ENCODE data around the gene SBNO2. TPM values are rescaled to one million over a fixed set of nuclear protein-coding genes. Genes with fewer than 3 reads are reported as not detected.
A peak's percentile ranks its signal among the peaks of the same experiment; 100 is the strongest.

SBNO2 gene
- polyA plus RNA-seq, 1 of the 3 experiments (the other 2 are of a cell fraction), result 18.3 TPM

DNA sequence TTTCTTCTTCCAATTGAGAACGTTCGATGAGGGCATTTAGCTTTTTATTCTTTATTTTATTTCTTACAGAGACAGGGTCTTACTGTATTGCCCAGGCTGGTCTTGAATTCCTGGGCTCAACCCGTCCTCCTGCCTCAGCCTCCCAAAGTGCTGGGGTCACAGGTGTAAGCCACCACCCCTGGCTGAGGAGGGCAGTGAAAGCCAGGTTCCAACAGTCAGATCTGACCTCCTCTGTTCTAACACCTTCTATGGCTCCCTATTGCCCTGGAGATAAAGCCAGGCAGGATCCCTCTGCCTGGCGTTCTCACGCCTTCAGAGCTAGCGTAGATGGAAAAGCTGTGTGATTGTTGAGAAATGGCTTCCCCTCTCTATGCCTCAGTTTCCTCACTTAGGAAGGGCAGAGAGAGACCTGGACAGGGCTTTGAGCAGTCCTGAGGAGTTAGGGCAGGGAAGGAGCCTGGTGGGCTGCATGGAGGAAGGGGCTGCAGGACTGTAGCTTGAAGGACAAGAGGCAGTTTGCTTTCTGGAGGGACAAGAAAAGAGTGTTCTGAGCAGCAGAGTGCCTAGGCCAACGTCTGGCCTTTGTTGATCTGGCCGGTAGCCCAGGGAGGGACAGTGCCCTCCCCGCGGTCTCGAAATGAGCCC lies 101.6 kb downstream of the SBNO2 start:
- TF ChIP-seq, protein P1, sequence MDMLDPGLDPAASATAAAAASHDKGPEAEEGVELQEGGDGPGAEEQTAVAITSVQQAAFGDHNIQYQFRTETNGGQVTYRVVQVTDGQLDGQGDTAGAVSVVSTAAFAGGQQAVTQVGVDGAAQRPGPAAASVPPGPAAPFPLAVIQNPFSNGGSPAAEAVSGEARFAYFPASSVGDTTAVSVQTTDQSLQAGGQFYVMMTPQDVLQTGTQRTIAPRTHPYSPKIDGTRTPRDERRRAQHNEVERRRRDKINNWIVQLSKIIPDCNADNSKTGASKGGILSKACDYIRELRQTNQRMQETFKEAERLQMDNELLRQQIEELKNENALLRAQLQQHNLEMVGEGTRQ (IDR thresholded peaks at IDR 0.05; ENCODE audit: borderline replicate concordance, low read depth, low read length), result no peak
- TF ChIP-seq EZH2phosphoT487 (IDR thresholded peaks at IDR 0.05; ENCODE audit: borderline replicate concordance, low read depth) (no peak), RCOR1 (IDR thresholded peaks at IDR 0.05; ENCODE audit: low read length) (no peak), RXRA (IDR thresholded peaks at IDR 0.05; ENCODE audit: borderline replicate concordance, low read depth) (no peak), MEF2A (IDR thresholded peaks at IDR 0.05; ENCODE audit: borderline replicate concordance, low read depth) (no peak), NFIC (IDR thresholded peaks at IDR 0.05; ENCODE audit: borderline replicate concordance) (no peak), YY1 (IDR thresholded peaks at IDR 0.05; ENCODE audit: low read depth) (no peak), JUND (IDR thresholded peaks at IDR 0.05) (no peak), EP300 (IDR thresholded peaks at IDR 0.05; ENCODE audit: borderline replicate concordance in 1 of 2, low read depth in 1 of 2, low read length in 1 of 2) (no peak)
- TF ChIP-seq, protein P2, sequence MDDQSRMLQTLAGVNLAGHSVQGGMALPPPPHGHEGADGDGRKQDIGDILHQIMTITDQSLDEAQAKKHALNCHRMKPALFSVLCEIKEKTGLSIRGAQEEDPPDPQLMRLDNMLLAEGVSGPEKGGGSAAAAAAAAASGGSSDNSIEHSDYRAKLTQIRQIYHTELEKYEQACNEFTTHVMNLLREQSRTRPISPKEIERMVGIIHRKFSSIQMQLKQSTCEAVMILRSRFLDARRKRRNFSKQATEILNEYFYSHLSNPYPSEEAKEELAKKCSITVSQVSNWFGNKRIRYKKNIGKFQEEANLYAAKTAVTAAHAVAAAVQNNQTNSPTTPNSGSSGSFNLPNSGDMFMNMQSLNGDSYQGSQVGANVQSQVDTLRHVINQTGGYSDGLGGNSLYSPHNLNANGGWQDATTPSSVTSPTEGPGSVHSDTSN (IDR thresholded peaks at IDR 0.05), result no peak
- Histone ChIP-seq H3K4me1 (ENCODE audit: control insufficient read depth in 1 of 2, insufficient read depth in 2 of 2, low read depth in 1 of 2, low read length in 1 of 2) (peaks cover 0 to 7% of the 10 kb centered on the region in 2 experiments; a peak in 1 of 4 replicates), H4K20me1 (ENCODE audit: insufficient read depth) (no peaks in the 10 kb centered on the region), H3K27me3 (ENCODE audit: insufficient read depth) (peaks cover 35% of the 10 kb centered on the region), H3K4me3 (ENCODE audit: low read depth in 2 of 2, low read length in 1 of 2) (no peak overlapping the region), H3K4me2 (no peak overlapping the region), H3K9me2 (no peaks in the 10 kb centered on the region), H3F3A (replicated peaks; ENCODE audit: insufficient read depth) (peaks cover 18% of the 10 kb centered on the region), H3K9ac (no peak overlapping the region), H3K9me3 (no peaks in the 10 kb centered on the region), H3K79me2 (ENCODE audit: insufficient read depth) (no peaks in the 10 kb centered on the region), H2AFZ (ENCODE audit: low read depth) (no peak overlapping the region), H3K27ac (ENCODE audit: low read depth in 2 of 2, low read length in 1 of 2) (no peak overlapping the region), H3K36me3 (replicated peaks in 1 of 2; ENCODE audit: control insufficient read depth in 1 of 2, insufficient read depth in 2 of 2, low read length in 1 of 2) (no peaks in the 10 kb centered on the region)
- DNase-seq, result no peak
- 80% methylated on average over 9 of the region's 11 CpGs for WGBS (ENCODE audit: low lambda C conversion rate)
- ChIA-PET CTCF (interaction anchor here (1.0 to 2.7 kb wide), 7 partner anchors 8 to 172 kb away, joined by 3 to 11 read pairs (median 4); partner anchors contain the start of gene WDR18), POLR2A (no interaction called here)

DNA sequence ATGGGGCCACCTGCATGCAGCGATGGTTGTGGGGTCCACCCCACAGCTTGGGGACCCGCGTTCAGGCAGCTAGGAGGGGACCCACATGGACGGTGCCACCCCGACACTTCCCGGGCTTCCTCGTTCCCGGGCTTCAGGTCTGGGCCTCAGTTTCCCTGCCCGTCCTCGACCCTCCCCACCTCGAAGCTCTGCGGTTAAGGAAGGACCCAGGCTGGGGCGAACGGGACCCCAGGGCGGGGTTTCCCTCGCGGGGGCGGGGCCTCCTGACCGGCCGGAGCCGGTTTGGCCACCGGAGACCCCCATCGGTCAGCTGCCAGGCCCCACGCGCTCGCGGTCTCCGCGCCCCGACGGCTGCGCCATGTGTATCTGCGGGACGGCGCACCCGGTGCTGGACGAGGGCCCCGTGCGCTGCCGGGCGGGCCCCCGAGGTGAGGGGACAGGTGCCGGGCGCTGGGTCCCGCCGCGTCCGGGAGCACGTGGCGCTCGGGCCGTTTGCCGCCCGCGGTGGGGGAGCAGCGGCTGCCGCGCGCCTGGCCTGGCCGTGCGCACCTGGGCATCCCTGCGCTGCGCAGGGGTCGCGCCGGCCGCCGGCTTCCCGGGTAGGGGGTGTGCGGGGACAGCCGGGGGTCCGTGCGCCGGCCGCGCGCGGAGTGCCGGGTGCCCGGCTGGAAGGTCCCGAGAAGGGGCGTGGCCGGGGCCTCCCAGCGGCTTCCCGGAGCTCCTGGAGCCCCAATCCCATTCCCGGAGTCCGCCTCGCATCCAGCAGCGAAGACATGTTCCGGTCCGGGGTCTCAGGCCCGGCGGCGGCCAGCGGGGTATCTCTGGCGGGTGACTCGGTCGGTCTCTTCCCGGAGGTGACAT lies 102.9 kb downstream of the SBNO2 start:
- H3K4me2 ChIP-seq, result no peak overlapping the region
- no peak for TF ChIP-seq NRF1 (IDR thresholded peaks at IDR 0.05; ENCODE audit: low read depth, low read length)
- TF ChIP-seq RCOR1 (IDR thresholded peaks at IDR 0.05; ENCODE audit: low read length), result no peak
- TF ChIP-seq, protein P2 (IDR thresholded peaks at IDR 0.05), result no peak
- TF ChIP-seq, protein P3, sequence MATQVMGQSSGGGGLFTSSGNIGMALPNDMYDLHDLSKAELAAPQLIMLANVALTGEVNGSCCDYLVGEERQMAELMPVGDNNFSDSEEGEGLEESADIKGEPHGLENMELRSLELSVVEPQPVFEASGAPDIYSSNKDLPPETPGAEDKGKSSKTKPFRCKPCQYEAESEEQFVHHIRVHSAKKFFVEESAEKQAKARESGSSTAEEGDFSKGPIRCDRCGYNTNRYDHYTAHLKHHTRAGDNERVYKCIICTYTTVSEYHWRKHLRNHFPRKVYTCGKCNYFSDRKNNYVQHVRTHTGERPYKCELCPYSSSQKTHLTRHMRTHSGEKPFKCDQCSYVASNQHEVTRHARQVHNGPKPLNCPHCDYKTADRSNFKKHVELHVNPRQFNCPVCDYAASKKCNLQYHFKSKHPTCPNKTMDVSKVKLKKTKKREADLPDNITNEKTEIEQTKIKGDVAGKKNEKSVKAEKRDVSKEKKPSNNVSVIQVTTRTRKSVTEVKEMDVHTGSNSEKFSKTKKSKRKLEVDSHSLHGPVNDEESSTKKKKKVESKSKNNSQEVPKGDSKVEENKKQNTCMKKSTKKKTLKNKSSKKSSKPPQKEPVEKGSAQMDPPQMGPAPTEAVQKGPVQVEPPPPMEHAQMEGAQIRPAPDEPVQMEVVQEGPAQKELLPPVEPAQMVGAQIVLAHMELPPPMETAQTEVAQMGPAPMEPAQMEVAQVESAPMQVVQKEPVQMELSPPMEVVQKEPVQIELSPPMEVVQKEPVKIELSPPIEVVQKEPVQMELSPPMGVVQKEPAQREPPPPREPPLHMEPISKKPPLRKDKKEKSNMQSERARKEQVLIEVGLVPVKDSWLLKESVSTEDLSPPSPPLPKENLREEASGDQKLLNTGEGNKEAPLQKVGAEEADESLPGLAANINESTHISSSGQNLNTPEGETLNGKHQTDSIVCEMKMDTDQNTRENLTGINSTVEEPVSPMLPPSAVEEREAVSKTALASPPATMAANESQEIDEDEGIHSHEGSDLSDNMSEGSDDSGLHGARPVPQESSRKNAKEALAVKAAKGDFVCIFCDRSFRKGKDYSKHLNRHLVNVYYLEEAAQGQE (IDR thresholded peaks at IDR 0.05; ENCODE audit: low read depth, low read length), result no peak
- no peak for TF ChIP-seq EP300 (IDR thresholded peaks at IDR 0.05; ENCODE audit: borderline replicate concordance in 1 of 2, low read depth in 1 of 2, low read length in 1 of 2)
- TF ChIP-seq TCF12 (IDR thresholded peaks at IDR 0.05), result no peak
- TF ChIP-seq, protein P4, sequence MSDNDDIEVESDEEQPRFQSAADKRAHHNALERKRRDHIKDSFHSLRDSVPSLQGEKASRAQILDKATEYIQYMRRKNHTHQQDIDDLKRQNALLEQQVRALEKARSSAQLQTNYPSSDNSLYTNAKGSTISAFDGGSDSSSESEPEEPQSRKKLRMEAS (IDR thresholded peaks at IDR 0.05; ENCODE audit: low read depth), result no peak
- CTCF ChIA-PET, result interaction anchor here (0.7 to 2.7 kb wide), 7 partner anchors 9 to 173 kb away, joined by 3 to 11 read pairs (median 3); partner anchors contain the start of gene WDR18

More for the DNA sequence above, 102.9 kb downstream of the SBNO2 start:
- Histone ChIP-seq H3K4me1 (ENCODE audit: control insufficient read depth in 1 of 2, insufficient read depth in 2 of 2, low read depth in 1 of 2, low read length in 1 of 2) (peaks cover 0 to 16% of the 10 kb centered on the region in 2 experiments; a peak in 1 of 4 replicates), H3K9me2 (no peaks in the 10 kb centered on the region), H3K27ac (ENCODE audit: low read depth in 2 of 2, low read length in 1 of 2) (no peak overlapping the region), H3K36me3 (replicated peaks in 1 of 2; ENCODE audit: control insufficient read depth in 1 of 2, insufficient read depth in 2 of 2, low read length in 1 of 2) (no peaks in the 10 kb centered on the region), H3F3A (replicated peaks; ENCODE audit: insufficient read depth) (peaks cover 18% of the 10 kb centered on the region), H3K4me3 (ENCODE audit: low read depth in 2 of 2, low read length in 1 of 2) (peak overlapping the region in 1 of 2 experiments; percentile 12; a peak in 1 of 4 replicates), H2AFZ (ENCODE audit: low read depth) (no peak overlapping the region), H3K9ac (no peak overlapping the region), H4K20me1 (ENCODE audit: insufficient read depth) (no peaks in the 10 kb centered on the region), H3K27me3 (ENCODE audit: insufficient read depth) (peaks cover 37% of the 10 kb centered on the region), H3K9me3 (no peaks in the 10 kb centered on the region), H3K79me2 (ENCODE audit: insufficient read depth) (no peaks in the 10 kb centered on the region)
- POLR2A ChIA-PET, result interaction anchor here (1.1 to 1.4 kb wide), 2 partner anchors 22 to 103 kb away, joined by 3 to 4 read pairs; partner anchors contain the start of gene SBNO2
- WGBS (ENCODE audit: low lambda C conversion rate), result 0% methylated on average over 3 of the region's 99 CpGs
- peak; percentile 62 for DNase-seq

Data from SK-N-SH (cell line).